ENCODE data around the gene S100A7. TPM values are rescaled to one million over a fixed set of nuclear protein-coding genes. Genes with fewer than 3 reads are reported as not detected.

The S100A7 gene
- total RNA-seq, 1 donor from 2014 or later: not detected

DNA sequence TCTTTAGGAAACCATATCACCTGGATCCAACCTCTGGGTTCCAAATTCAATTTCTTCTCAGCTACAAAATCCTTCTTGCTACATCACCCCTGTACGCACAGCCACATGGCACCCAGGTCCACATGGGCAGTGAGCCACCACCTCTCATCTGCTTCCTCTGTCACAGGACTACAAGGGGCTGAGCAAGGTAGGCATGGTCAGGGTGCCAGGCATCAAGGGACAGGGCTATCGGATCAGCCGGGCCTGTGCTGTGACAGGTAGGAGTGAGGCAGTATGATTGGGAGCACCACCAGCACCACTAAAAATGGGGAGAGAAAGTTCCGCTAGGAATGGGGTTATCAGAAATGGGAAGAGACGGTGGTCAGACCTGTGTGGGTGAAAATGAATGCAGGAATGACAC is 45.9 kb upstream of the S100A7 start:
- no peak for DNase-seq (ENCODE audit: low read depth)
- no peaks in the 10 kb centered on the region for H3K27me3 ChIP-seq (ENCODE audit: control insufficient read depth, insufficient read depth, low read length)
- no peak overlapping the region for H3K4me3 ChIP-seq (ENCODE audit: low read depth, low read length)
- no peaks in the 10 kb centered on the region for H3K36me3 ChIP-seq (ENCODE audit: control insufficient read depth, insufficient read depth, low read length)
- TF ChIP-seq, protein P1, sequence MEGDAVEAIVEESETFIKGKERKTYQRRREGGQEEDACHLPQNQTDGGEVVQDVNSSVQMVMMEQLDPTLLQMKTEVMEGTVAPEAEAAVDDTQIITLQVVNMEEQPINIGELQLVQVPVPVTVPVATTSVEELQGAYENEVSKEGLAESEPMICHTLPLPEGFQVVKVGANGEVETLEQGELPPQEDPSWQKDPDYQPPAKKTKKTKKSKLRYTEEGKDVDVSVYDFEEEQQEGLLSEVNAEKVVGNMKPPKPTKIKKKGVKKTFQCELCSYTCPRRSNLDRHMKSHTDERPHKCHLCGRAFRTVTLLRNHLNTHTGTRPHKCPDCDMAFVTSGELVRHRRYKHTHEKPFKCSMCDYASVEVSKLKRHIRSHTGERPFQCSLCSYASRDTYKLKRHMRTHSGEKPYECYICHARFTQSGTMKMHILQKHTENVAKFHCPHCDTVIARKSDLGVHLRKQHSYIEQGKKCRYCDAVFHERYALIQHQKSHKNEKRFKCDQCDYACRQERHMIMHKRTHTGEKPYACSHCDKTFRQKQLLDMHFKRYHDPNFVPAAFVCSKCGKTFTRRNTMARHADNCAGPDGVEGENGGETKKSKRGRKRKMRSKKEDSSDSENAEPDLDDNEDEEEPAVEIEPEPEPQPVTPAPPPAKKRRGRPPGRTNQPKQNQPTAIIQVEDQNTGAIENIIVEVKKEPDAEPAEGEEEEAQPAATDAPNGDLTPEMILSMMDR (IDR thresholded peaks at IDR 0.05; ENCODE audit: insufficient read depth, low read length, poor library complexity, severe bottlenecking): no peak

DNA sequence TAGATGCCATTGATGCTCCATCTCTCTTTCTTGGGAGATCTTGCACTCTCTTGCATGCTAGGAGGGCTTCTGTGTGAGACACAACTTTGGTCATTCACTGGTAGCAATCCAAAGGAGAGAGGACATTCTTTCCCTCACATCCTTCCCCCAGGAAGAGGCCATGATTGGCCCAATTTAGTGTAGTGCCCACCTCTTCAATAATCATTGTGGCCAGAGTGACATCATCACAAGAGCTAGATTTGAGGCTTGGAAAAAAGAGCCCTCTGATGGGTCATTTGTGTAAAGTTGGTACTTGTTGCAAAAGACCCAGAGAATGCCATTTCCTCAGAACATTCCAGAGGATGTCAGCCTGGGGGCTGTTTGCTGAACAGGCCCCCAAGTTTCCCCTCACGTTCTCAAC is 45.1 kb upstream of the S100A7 start:
- TF ChIP-seq, protein P1 (IDR thresholded peaks at IDR 0.05; ENCODE audit: insufficient read depth, low read length, poor library complexity, severe bottlenecking): no peak
- Histone ChIP-seq H3K4me3 (ENCODE audit: low read depth, low read length) (no peak overlapping the region), H3K27me3 (ENCODE audit: control insufficient read depth, insufficient read depth, low read length) (no peaks in the 10 kb centered on the region), H3K36me3 (ENCODE audit: control insufficient read depth, insufficient read depth, low read length) (no peaks in the 10 kb centered on the region)
- DNase-seq (ENCODE audit: low read depth): no peak

DNA sequence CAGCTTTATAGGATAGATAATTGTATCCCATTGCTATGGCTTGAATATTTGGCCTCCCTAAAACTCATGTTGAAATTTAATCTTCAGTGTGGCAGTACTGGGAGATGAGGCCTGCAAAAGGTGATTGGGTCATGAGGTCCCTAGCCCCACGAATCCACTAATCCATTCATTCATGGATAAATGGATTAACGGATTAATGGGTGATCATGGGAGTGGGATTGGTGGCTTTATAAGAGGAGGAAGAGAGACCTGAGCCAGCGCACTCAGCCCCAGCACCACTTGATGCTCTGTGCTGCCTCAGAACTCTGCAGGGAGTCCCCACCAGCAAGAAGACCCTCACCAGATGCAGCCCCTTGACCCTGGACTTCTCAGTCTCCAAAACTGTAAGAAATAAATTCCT is 43.3 kb upstream of the S100A7 start:
- Histone ChIP-seq H3K4me3 (ENCODE audit: low read depth, low read length) (no peak overlapping the region), H3K36me3 (ENCODE audit: control insufficient read depth, insufficient read depth, low read length) (no peaks in the 10 kb centered on the region), H3K27me3 (ENCODE audit: control insufficient read depth, insufficient read depth, low read length) (peaks cover 7% of the 10 kb centered on the region)
- DNase-seq (ENCODE audit: low read depth): no peak
- TF ChIP-seq, protein P1 (IDR thresholded peaks at IDR 0.05; ENCODE audit: insufficient read depth, low read length, poor library complexity, severe bottlenecking): no peak

DNA sequence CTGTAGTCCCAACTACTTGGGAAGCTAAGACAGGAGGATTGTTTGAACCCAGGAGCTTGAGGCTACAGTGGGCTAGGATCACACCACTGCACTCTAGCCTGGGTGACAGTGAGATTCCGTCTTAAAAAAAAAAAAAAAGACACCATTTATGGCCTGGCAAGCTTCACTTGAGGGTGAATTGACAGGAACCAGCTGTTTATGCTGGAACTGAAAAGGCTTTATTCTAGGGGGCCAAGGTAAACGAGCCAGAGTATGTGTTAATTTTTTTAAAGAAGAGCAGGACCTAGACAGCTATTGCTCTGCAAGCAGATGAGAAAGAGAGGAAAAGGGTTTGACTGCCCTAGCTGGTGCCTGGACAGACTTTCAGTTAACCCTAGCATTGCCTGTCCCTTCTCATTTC is 38.3 kb upstream of the S100A7 start:
- TF ChIP-seq, protein P1 (IDR thresholded peaks at IDR 0.05; ENCODE audit: insufficient read depth, low read length, poor library complexity, severe bottlenecking): no peak

DNA sequence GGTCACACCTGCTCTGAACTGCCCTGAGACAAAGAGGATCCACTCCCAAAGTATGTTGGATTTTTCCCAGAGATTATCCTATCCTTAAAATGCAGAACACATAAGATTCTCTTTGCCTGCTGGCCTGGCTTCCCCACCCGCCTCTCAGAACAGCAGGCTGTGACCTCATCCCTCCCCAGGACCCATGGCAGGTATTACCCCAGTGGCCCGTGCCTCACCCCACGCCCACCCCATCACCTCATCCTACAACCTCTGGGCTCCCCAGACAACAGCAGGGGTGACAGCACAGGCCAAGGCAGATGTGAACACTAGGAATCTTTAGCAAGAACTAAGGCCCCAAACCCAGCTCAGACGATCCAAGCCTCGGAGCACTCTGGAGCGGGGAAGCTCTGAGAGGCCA is 35.1 kb upstream of the S100A7 start:
- H3K27me3 ChIP-seq (ENCODE audit: control insufficient read depth, insufficient read depth, low read length): peaks cover 10% of the 10 kb centered on the region
- TF ChIP-seq, protein P1 (IDR thresholded peaks at IDR 0.05; ENCODE audit: insufficient read depth, low read length, poor library complexity, severe bottlenecking): no peak
- H3K4me3 ChIP-seq (ENCODE audit: low read depth, low read length): no peak overlapping the region
- no peaks in the 10 kb centered on the region for H3K36me3 ChIP-seq (ENCODE audit: control insufficient read depth, insufficient read depth, low read length)
- no peak for DNase-seq (ENCODE audit: low read depth)

More for the DNA sequence above, 38.3 kb upstream of the S100A7 start:
- Histone ChIP-seq H3K4me3 (ENCODE audit: low read depth, low read length) (no peak overlapping the region), H3K36me3 (ENCODE audit: control insufficient read depth, insufficient read depth, low read length) (no peaks in the 10 kb centered on the region), H3K27me3 (ENCODE audit: control insufficient read depth, insufficient read depth, low read length) (peaks cover 10% of the 10 kb centered on the region)
- DNase-seq (ENCODE audit: low read depth): no peak

DNA sequence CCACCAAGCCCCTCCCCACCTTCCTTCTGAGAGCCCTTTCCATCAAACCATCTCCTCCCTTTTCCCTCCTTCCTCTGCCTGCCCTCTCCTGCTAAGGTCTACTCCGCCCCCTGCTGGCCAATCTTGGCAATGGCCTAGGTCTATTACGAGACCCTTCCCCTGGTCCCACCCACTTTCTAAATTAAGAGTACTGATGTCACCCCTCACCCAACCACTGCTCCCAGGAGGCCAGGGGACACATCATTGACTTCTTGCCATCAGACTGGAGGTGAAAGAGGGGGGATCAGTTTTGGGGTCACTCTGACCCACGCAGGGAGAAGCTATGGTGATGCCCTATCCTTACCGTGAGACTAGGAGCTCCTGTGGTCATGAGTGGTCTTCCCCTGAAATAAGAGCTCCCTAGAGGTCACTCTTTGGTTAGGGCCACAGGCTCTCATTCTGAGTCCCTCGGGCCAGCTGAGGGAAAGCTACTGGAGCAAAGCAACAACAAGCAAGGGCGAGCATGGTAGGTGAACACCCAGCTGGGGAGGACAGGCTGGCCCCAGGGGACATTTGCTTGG is 34.6 kb upstream of the S100A7 start:
- Histone ChIP-seq H3K4me3 (ENCODE audit: low read depth, low read length) (no peak overlapping the region), H3K36me3 (ENCODE audit: control insufficient read depth, insufficient read depth, low read length) (no peaks in the 10 kb centered on the region), H3K27me3 (ENCODE audit: control insufficient read depth, insufficient read depth, low read length) (peaks cover 10% of the 10 kb centered on the region)
- TF ChIP-seq, protein P1 (IDR thresholded peaks at IDR 0.05; ENCODE audit: insufficient read depth, low read length, poor library complexity, severe bottlenecking): peak; percentile 93
- no peak for DNase-seq (ENCODE audit: low read depth)

Measured in kidney epithelial cell (primary cell).